Breast epithelium (tissue), 3 donors: Measurements from ENCODE around the gene PAN3.

Experiments used
- POLR2A ChIP-seq: fragments of 450-650 bp; IDR thresholded peaks from one replicate; pipeline ENCODE4 v1.6.1; 2016; ENCODE audit warnings: antibody characterized with exemption, mild to moderate bottlenecking, moderate library complexity
- TF ChIP-seq, protein P1 (sequence below), 3 donors: fragments of 450-650 bp; IDR thresholded peaks; one replicate each; pipeline ENCODE4 v1.5.1; 2016 to 2017; ENCODE audit warnings: antibody characterized with exemption in 3 of 3, mild to moderate bottlenecking in 3 of 3, moderate library complexity in 3 of 3

- TF ChIP-seq, protein P1, sequence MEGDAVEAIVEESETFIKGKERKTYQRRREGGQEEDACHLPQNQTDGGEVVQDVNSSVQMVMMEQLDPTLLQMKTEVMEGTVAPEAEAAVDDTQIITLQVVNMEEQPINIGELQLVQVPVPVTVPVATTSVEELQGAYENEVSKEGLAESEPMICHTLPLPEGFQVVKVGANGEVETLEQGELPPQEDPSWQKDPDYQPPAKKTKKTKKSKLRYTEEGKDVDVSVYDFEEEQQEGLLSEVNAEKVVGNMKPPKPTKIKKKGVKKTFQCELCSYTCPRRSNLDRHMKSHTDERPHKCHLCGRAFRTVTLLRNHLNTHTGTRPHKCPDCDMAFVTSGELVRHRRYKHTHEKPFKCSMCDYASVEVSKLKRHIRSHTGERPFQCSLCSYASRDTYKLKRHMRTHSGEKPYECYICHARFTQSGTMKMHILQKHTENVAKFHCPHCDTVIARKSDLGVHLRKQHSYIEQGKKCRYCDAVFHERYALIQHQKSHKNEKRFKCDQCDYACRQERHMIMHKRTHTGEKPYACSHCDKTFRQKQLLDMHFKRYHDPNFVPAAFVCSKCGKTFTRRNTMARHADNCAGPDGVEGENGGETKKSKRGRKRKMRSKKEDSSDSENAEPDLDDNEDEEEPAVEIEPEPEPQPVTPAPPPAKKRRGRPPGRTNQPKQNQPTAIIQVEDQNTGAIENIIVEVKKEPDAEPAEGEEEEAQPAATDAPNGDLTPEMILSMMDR (IDR thresholded peaks at IDR 0.05), result no peak
- no peak for TF ChIP-seq POLR2A
These were observed 49.3 kb upstream of the PAN3 start for GRCh38 chr13:28089065-28089464.
